MM.1S (cell line): ENCODE measurements around the gene TSSC4.

ENCODE experiments used
- EZH2 ChIP-seq: fragments of 300-600 bp; sonication (generic); optimal IDR thresholded peaks from 2 replicates; pipeline ENCODE3; 2017; ENCODE audit warnings: low read depth, mild to moderate bottlenecking, antibody characterized with exemption, low read length, mixed read lengths
- EZH2phosphoT487 ChIP-seq: fragments of 300-600 bp; sonication (generic); IDR thresholded peaks from 2 replicates; pipeline ENCODE4 v1.6.1; 2018; ENCODE audit warnings: antibody characterized with exemption, low read length
- TF ChIP-seq, protein P1 (sequence below): fragments of 300-600 bp; sonication (generic); IDR thresholded peaks from 2 replicates; pipeline ENCODE4 v1.5.1; 2016; ENCODE audit warnings: antibody characterized with exemption, low read length, mixed read lengths

DNA sequence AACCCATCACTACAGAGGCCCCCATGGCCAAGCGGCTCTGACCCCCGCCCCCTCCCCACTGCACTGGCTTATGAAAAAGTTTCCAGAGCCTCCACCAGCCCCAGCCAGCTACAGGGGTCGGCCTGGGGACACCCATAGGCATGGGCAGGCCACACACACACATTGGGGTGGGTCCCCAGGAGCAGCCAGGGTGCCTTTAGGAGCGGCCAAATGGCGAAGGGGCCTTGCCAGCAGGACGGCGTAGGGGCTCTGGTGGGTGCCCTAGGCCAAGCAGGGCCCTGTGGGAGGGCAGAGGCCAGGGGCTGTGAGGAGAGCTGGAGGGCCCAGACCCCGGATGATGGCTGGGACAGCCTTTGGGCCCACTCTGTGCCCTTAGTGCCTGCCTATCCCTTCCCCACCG lies 10.1 kb downstream of the TSSC4 start:
- TF ChIP-seq, protein P1, sequence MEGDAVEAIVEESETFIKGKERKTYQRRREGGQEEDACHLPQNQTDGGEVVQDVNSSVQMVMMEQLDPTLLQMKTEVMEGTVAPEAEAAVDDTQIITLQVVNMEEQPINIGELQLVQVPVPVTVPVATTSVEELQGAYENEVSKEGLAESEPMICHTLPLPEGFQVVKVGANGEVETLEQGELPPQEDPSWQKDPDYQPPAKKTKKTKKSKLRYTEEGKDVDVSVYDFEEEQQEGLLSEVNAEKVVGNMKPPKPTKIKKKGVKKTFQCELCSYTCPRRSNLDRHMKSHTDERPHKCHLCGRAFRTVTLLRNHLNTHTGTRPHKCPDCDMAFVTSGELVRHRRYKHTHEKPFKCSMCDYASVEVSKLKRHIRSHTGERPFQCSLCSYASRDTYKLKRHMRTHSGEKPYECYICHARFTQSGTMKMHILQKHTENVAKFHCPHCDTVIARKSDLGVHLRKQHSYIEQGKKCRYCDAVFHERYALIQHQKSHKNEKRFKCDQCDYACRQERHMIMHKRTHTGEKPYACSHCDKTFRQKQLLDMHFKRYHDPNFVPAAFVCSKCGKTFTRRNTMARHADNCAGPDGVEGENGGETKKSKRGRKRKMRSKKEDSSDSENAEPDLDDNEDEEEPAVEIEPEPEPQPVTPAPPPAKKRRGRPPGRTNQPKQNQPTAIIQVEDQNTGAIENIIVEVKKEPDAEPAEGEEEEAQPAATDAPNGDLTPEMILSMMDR, result no peak
- TF ChIP-seq EZH2, result no peak
- no peak for TF ChIP-seq EZH2phosphoT487
